Stimulated activated CD8-positive, alpha-beta memory T cell treated with anti-CD3 and anti-CD28 coated beads, Interleukin-12 subunit alpha, Interleukin-12 subunit beta, amount 100 ng/mL, for 24 hours (primary cell): Measurements from ENCODE around the gene CDK11A.
"Not testable (repeated sequence)": the region's sequence is repeated elsewhere in the genome, so short reads cannot be mapped to it uniquely, and the experiment has no call there.

Experiments used
- DNase-seq: peaks from one replicate; pipeline ENCODE4 v3.0.0-alpha.2; 2020; ENCODE audit errors: extremely low read depth

Gene CDK11A

GRCh38 chr1:1662830-1663560 lies 61.2 kb downstream of the CDK11A start:
- not testable (repeated sequence) for DNase-seq

GRCh38 chr1:1662392-1662791 lies 61.8 kb downstream of the CDK11A start:
- not testable (repeated sequence) for DNase-seq

- peak; percentile 98 for DNase-seq
Observed at GRCh38 chr1:1658583-1659549, 65.3 kb downstream of the CDK11A start, which contains the start of gene CDK11B. Gene CDK11B (minus strand): TSS chr1:1659004. CDS start chr1:1657485, 1,519 bp downstream.
